BE2C (cell line): Measurements from ENCODE around the gene ABCG5.
A peak's percentile ranks its signal among the peaks of the same experiment; 100 is the strongest.

Experiments
- DNase-seq: peaks from one replicate; pipeline ENCODE4 v3.0.0-alpha.2; 2020
- H3K27me3 ChIP-seq: fragments of 250-450 bp; sonication (Bioruptor Pico); 2 replicates; pipeline ENCODE4 v1.5.1; 2020; ENCODE audit warnings: mild to moderate bottlenecking
- H3K36me3 ChIP-seq: fragments of 250-450 bp; sonication (Bioruptor Pico); 2 replicates; pipeline ENCODE4 v1.5.1; 2020; ENCODE audit warnings: mild to moderate bottlenecking
- H3K4me1 ChIP-seq: fragments of 250-450 bp; sonication (Bioruptor Pico); 2 replicates; pipeline ENCODE4 v1.5.1; 2020
- H3K4me3 ChIP-seq: 2 replicates; pipeline ENCODE4 v1.5.1; 2011; ENCODE audit warnings: low read depth, low read length
- H3K9me3 ChIP-seq: fragments of 250-450 bp; sonication (Bioruptor Pico); 2 replicates; pipeline ENCODE4 v1.5.1; 2020
- TF ChIP-seq, protein P1 (sequence below): IDR thresholded peaks from 2 replicates; pipeline ENCODE4 v1.5.1; 2012; ENCODE audit warnings: mild to moderate bottlenecking, low read depth, low read length

ABCG5 gene

GRCh38 chr2:43810452-43810851, 28.2 kb downstream of the ABCG5 start:
- H3K9me3 ChIP-seq = no peaks in the 10 kb centered on the region
- H3K4me1 ChIP-seq = peaks cover 8% of the 10 kb centered on the region
- no peak overlapping the region for H3K4me3 ChIP-seq
- peak; percentile 32 for DNase-seq
- TF ChIP-seq, protein P1, sequence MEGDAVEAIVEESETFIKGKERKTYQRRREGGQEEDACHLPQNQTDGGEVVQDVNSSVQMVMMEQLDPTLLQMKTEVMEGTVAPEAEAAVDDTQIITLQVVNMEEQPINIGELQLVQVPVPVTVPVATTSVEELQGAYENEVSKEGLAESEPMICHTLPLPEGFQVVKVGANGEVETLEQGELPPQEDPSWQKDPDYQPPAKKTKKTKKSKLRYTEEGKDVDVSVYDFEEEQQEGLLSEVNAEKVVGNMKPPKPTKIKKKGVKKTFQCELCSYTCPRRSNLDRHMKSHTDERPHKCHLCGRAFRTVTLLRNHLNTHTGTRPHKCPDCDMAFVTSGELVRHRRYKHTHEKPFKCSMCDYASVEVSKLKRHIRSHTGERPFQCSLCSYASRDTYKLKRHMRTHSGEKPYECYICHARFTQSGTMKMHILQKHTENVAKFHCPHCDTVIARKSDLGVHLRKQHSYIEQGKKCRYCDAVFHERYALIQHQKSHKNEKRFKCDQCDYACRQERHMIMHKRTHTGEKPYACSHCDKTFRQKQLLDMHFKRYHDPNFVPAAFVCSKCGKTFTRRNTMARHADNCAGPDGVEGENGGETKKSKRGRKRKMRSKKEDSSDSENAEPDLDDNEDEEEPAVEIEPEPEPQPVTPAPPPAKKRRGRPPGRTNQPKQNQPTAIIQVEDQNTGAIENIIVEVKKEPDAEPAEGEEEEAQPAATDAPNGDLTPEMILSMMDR = no peak
- no peaks in the 10 kb centered on the region for H3K27me3 ChIP-seq
- no peaks in the 10 kb centered on the region for H3K36me3 ChIP-seq

DNA sequence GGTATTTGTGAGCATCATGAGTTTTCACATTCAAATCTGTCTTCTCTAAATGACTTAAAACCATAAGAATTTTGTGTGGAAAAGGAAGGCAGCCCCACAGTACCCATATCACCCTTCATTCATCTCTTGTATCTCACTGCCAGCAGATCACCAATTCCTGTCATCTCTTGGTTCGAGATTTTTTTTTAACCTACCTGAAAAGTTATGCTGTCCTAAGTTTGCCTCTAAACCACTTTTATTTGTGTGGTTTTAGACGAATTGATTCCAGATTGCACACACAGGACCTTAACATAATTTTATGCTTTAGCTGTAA, 32.0 kb downstream of the ABCG5 start:
- H3K4me1 ChIP-seq = peaks cover 8% of the 10 kb centered on the region
- H3K4me3 ChIP-seq = no peak overlapping the region
- DNase-seq = no peak
- H3K27me3 ChIP-seq = no peaks in the 10 kb centered on the region
- no peaks in the 10 kb centered on the region for H3K9me3 ChIP-seq
- TF ChIP-seq, protein P1 = no peak
- H3K36me3 ChIP-seq = no peaks in the 10 kb centered on the region

DNA sequence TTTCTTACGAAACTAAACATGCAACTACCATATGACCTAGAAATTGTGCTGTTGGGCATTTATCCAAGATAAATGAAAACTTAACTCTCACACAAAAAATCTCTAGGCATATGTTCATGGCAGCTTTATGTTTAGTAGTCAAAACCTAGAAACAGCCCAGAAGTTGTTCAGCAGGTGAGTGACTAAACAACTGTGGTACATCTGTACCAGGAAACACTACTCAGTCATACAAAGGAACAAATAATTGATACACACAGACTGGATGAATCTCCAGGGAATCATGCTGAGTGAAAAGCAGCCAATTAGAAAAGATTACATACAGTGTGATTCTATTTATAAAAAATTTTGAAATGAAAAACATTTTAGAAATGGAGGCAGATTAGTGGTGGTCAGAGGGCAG, 35.5 kb downstream of the ABCG5 start:
- H3K36me3 ChIP-seq = no peaks in the 10 kb centered on the region
- no peak overlapping the region for H3K4me3 ChIP-seq
- DNase-seq = no peak
- H3K4me1 ChIP-seq = no peaks in the 10 kb centered on the region
- TF ChIP-seq, protein P1 = no peak
- H3K9me3 ChIP-seq = no peaks in the 10 kb centered on the region
- H3K27me3 ChIP-seq = no peaks in the 10 kb centered on the region

DNA sequence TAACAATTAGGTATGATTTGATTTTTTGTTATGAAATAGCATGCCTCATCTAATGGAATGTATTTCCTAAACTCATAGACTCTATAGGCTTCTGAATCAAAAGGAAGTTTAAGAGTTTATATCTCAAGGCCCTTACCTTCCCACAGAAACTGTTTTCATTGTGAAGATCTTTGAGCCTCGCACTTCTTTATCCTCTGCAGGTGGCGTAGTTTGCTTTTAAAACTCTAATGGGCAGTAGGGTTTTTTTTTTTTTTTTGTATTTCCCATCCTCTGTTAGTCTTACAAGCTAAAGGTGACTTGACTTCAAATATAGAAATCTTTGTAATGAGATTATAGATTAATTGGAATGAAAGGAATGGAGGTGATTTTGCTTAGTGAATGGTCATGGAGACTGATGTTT, 36.5 kb downstream of the ABCG5 start:
- H3K36me3 ChIP-seq = no peaks in the 10 kb centered on the region
- no peak overlapping the region for H3K4me3 ChIP-seq
- H3K9me3 ChIP-seq = no peaks in the 10 kb centered on the region
- H3K4me1 ChIP-seq = no peaks in the 10 kb centered on the region
- no peak for DNase-seq
- TF ChIP-seq, protein P1 = peak; percentile 10; the same call in 1 of the 2 replicates
- H3K27me3 ChIP-seq = no peaks in the 10 kb centered on the region

- Histone ChIP-seq H3K27me3 (no peaks in the 10 kb centered on the region), H3K4me1 (no peaks in the 10 kb centered on the region)
- TF ChIP-seq, protein P1 = no peak
These were observed 37.7 kb downstream of the ABCG5 start for GRCh38 chr2:43800894-43801293.

DNA sequence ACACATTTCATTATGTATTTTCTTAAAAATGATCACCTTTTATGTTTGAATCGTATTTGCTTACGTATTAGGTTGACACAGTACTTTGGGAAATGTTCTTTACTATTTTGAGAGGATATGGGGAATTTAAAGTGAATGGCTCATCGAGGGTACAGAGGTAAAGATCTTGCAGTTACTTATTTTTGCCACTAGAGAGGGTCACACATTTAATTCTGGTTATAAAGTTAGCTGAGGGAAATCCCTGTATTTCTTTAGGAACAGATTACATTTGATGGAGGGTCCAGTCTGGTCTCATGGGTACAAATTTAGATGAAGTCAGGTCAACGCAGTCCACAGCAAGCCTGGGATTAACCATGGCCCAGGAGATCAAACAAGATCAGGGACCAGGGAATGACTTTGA, 40.3 kb downstream of the ABCG5 start:
- DNase-seq = no peak
- no peaks in the 10 kb centered on the region for H3K4me1 ChIP-seq
- TF ChIP-seq, protein P1 = peak; percentile 38
- no peaks in the 10 kb centered on the region for H3K27me3 ChIP-seq
- H3K4me3 ChIP-seq = no peak overlapping the region
- H3K36me3 ChIP-seq = no peaks in the 10 kb centered on the region
- no peaks in the 10 kb centered on the region for H3K9me3 ChIP-seq

More at GRCh38 chr2:43800894-43801293, 37.7 kb downstream of the ABCG5 start:
- no peak for DNase-seq
- no peak overlapping the region for H3K4me3 ChIP-seq
- no peaks in the 10 kb centered on the region for H3K9me3 ChIP-seq
- H3K36me3 ChIP-seq = no peaks in the 10 kb centered on the region
